ENCODE results near the gene PDGFC. TPM values are rescaled to one million over a fixed set of nuclear protein-coding genes. Genes with fewer than 3 reads are reported as not detected.

Gene PDGFC
- total and polyA plus RNA-seq, 2 of the 8 experiments (the other 6 are each of a cell fraction or from before 2014, with no cell fraction given) = 0.65 to 2.7 TPM

- no peak for TF ChIP-seq CHD7 (IDR thresholded peaks at IDR 0.05; ENCODE audit: insufficient replicate concordance, low read length)
- no peak for TF ChIP-seq BRCA1 (IDR thresholded peaks at IDR 0.05; ENCODE audit: low read depth, low read length)
- TF ChIP-seq CEBPB (IDR thresholded peaks at IDR 0.05; ENCODE audit: low read depth, low read length) = no peak
- TF ChIP-seq SP1 (IDR thresholded peaks at IDR 0.05; ENCODE audit: low read depth, low read length) = no peak
- TF ChIP-seq CTCF (IDR thresholded peaks at IDR 0.05; ENCODE audit: control extremely low read depth in 1 of 3, insufficient read depth in 1 of 3, low read depth in 1 of 3, low read length in 3 of 3) = no peak
- TF ChIP-seq TAF7 (optimal IDR thresholded peaks at IDR 0.05; ENCODE audit: borderline replicate concordance, low read depth, low read length) = no peak
These were observed 191.8 kb downstream of the PDGFC start (continued) for GRCh38 chr4:156779774-156780173.
